Measurements from ENCODE around the gene ZCCHC7. TPM values are rescaled to one million over a fixed set of nuclear protein-coding genes. Genes with fewer than 3 reads are reported as not detected.

The ZCCHC7 gene
- total RNA-seq, 1 experiment from 2014 or later, result 31.2 TPM

- ChIA-PET CTCF (no interaction called here), POLR2A (no interaction called here), RAD21 (ENCODE audit: low non-redundant PET in 1 of 2, low total read pairs in 2 of 2, uncharacterized antibody in 2 of 2, unreplicated experiment in 2 of 2) (no interaction called here)
- TF ChIP-seq EGR1 (IDR thresholded peaks at IDR 0.05; ENCODE audit: low read depth), result no peak
- no peak for TF ChIP-seq ATF3 (IDR thresholded peaks at IDR 0.05)
- no peak overlapping the region for H2AFZ ChIP-seq (ENCODE audit: low read depth, low read length, poor library complexity, severe bottlenecking)
- H4K20me1 ChIP-seq (ENCODE audit: insufficient read depth), result no peaks in the 10 kb centered on the region
- no peaks in the 10 kb centered on the region for H3K9me2 ChIP-seq (ENCODE audit: insufficient read depth)
- no peaks in the 10 kb centered on the region for H3K79me2 ChIP-seq (ENCODE audit: insufficient read depth, low read length)
- intact Hi-C loops (cut with micrococcal nuclease), result no loop called here
- no peaks in the 10 kb centered on the region for H3K9me3 ChIP-seq (ENCODE audit: control insufficient read depth in 1 of 2, insufficient read depth in 1 of 2, low read depth in 1 of 2, low read length in 2 of 2)
- no peak overlapping the region for H3K27ac ChIP-seq (ENCODE audit: low read depth, low read length)
- no peak overlapping the region for H3K4me2 ChIP-seq (ENCODE audit: low read length)
- H3K4me1 ChIP-seq (ENCODE audit: control insufficient read depth in 1 of 2, insufficient read depth in 2 of 2, low read length in 2 of 2), result no peaks in the 10 kb centered on the region
- no TSS peak for BruUV-seq (replicated peaks)
- H3K27me3 ChIP-seq (ENCODE audit: insufficient read depth, low read length), result no peaks in the 10 kb centered on the region
- ATAC-seq (no peak), DNase-seq (ENCODE audit: low read depth, low spot score) (no peak)
- no peak overlapping the region for H3K4me3 ChIP-seq (replicated peaks in 1 of 2; ENCODE audit: low read depth in 1 of 2, low read length in 2 of 2)
- H3K9ac ChIP-seq (ENCODE audit: low read length), result no peak overlapping the region
- H3K36me3 ChIP-seq (ENCODE audit: control insufficient read depth in 1 of 2, insufficient read depth in 2 of 2, low read length in 2 of 2), result 0 out of 4 replicates have a peak, but pooled peaks cover 0 to 3% of the 10 kb centered on the region in 2 experiments
These were observed 242.1 kb downstream of the ZCCHC7 start for GRCh38 chr9:37362430-37362829.

GRCh38 chr9:37363124-37363523 lies 242.8 kb downstream of the ZCCHC7 start:
- no peak for DNase-seq (ENCODE audit: low read depth, low spot score)
- Histone ChIP-seq H3K27me3 (ENCODE audit: insufficient read depth, low read length) (no peaks in the 10 kb centered on the region), H3K4me2 (ENCODE audit: low read length) (no peak overlapping the region), H3K9ac (ENCODE audit: low read length) (no peak overlapping the region), H3K9me2 (ENCODE audit: insufficient read depth) (no peaks in the 10 kb centered on the region), H4K20me1 (ENCODE audit: insufficient read depth) (no peaks in the 10 kb centered on the region), H3K27ac (ENCODE audit: low read depth, low read length) (no peak overlapping the region), H3K36me3 (ENCODE audit: control insufficient read depth in 1 of 2, insufficient read depth in 2 of 2, low read length in 2 of 2) (no peaks in the 10 kb centered on the region), H3K79me2 (ENCODE audit: insufficient read depth, low read length) (no peaks in the 10 kb centered on the region), H3K4me1 (ENCODE audit: control insufficient read depth in 1 of 2, insufficient read depth in 2 of 2, low read length in 2 of 2) (no peaks in the 10 kb centered on the region), H3K4me3 (replicated peaks in 1 of 2; ENCODE audit: low read depth in 1 of 2, low read length in 2 of 2) (no peak overlapping the region), H2AFZ (ENCODE audit: low read depth, low read length, poor library complexity, severe bottlenecking) (no peak overlapping the region), H3K9me3 (ENCODE audit: control insufficient read depth in 1 of 2, insufficient read depth in 1 of 2, low read depth in 1 of 2, low read length in 2 of 2) (no peaks in the 10 kb centered on the region)
- intact Hi-C loops (cut with micrococcal nuclease), result no loop called here
- ChIA-PET CTCF (no interaction called here), POLR2A (no interaction called here), RAD21 (ENCODE audit: low non-redundant PET in 1 of 2, low total read pairs in 2 of 2, uncharacterized antibody in 2 of 2, unreplicated experiment in 2 of 2) (no interaction called here)
- no peak for ATAC-seq
- no TSS peak for BruUV-seq (replicated peaks)
- no peak for TF ChIP-seq ZNF274 (IDR thresholded peaks at IDR 0.05; ENCODE audit: low read depth, low read length)
- no peak for TF ChIP-seq CTCF (IDR thresholded peaks at IDR 0.05 in 2 of 3, conservative IDR thresholded peaks at IDR 0.05 in 1 of 3; ENCODE audit: borderline replicate concordance in 1 of 3, insufficient read depth in 1 of 3, low read depth in 2 of 3, low read length in 2 of 3)
- TF ChIP-seq EZH2phosphoT487 (IDR thresholded peaks at IDR 0.05; ENCODE audit: borderline replicate concordance), result no peak
- TF ChIP-seq ZFX (IDR thresholded peaks at IDR 0.05), result no peak
- no peak for TF ChIP-seq YY1 (IDR thresholded peaks at IDR 0.05; ENCODE audit: extremely low read depth, insufficient replicate concordance, low read depth, low read length)
- no peak for TF ChIP-seq ELF1 (IDR thresholded peaks at IDR 0.05; ENCODE audit: borderline replicate concordance, low read depth)
- TF ChIP-seq SIN3A (IDR thresholded peaks at IDR 0.05; ENCODE audit: low read depth), result no peak
- TF ChIP-seq MAX (IDR thresholded peaks at IDR 0.05), result no peak
- no peak for TF ChIP-seq EGR1 (IDR thresholded peaks at IDR 0.05; ENCODE audit: low read depth)
- TF ChIP-seq JUND (IDR thresholded peaks at IDR 0.05), result no peak
- no peak for TF ChIP-seq CEBPB (IDR thresholded peaks at IDR 0.05; ENCODE audit: low read depth)
- TF ChIP-seq POLR2A (IDR thresholded peaks at IDR 0.05; ENCODE audit: borderline replicate concordance, extremely low read depth, insufficient read depth, insufficient read length), result no peak
- no peak for TF ChIP-seq EZH2 (IDR thresholded peaks at IDR 0.05)
- TF ChIP-seq SRF (IDR thresholded peaks at IDR 0.05; ENCODE audit: low read depth), result no peak
- no peak for TF ChIP-seq FOSL1 (IDR thresholded peaks at IDR 0.05; ENCODE audit: low read depth)
- no peak for TF ChIP-seq POLR2AphosphoS5 (IDR thresholded peaks at IDR 0.05; ENCODE audit: low read depth, low read length)
- TF ChIP-seq RAD21 (IDR thresholded peaks at IDR 0.05; ENCODE audit: low read depth), result no peak
- TF ChIP-seq ATF3 (IDR thresholded peaks at IDR 0.05), result no peak
- TF ChIP-seq SP1 (IDR thresholded peaks at IDR 0.05; ENCODE audit: low read depth), result no peak

All from HCT116 (cell line).